CD14-positive monocyte (primary cell): ENCODE measurements around the gene ATP8A1. TPM values are rescaled to one million over a fixed set of nuclear protein-coding genes. Genes with fewer than 3 reads are reported as not detected.

Experiments
- DNase-seq, 3 donors: peaks; one replicate each; pipeline ENCODE4 v3.0.0-alpha.2; 2011 to 2022
- H2AFZ ChIP-seq: 2 replicates; pipeline ENCODE4 v1.6.0; 2012; ENCODE audit warnings: mild to moderate bottlenecking, low read depth, low read length, inconsistent platforms; ENCODE audit not compliant: insufficient read depth, poor library complexity, severe bottlenecking
- H3K27ac ChIP-seq, 2 donors: 1 replicate in 1 of 2; 2 replicates in 1 of 2; pipeline ENCODE4 v1.5.1; 2012 to 2013; ENCODE audit warnings: low read length in 2 of 2, control low read depth in 1 of 2, inconsistent platforms in 1 of 2, low read depth in 1 of 2, mild to moderate bottlenecking in 1 of 2
- H3K27me3 ChIP-seq, 2 donors: one replicate each; pipeline versions ENCODE4 v1.6.0 to v1.6.1; 2011 to 2013; ENCODE audit warnings: low read length in 2 of 2; ENCODE audit not compliant: control insufficient read depth in 2 of 2, insufficient read depth in 2 of 2
- H3K36me3 ChIP-seq, 2 donors: replicated peaks in 1 of 2; 1 replicate in 1 of 2; 2 replicates in 1 of 2; pipeline versions ENCODE4 v1.5.1 to v1.6.1; 2012 to 2013; ENCODE audit warnings: low read length in 2 of 2, control low read depth in 1 of 2, inconsistent platforms in 1 of 2, mild to moderate bottlenecking in 1 of 2; ENCODE audit not compliant: insufficient read depth in 2 of 2, control insufficient read depth in 1 of 2
- H3K4me1 ChIP-seq, 2 donors: 1 replicate in 1 of 2; 2 replicates in 1 of 2; pipeline versions ENCODE4 v1.5.1 to v1.6.1; 2012 to 2013; ENCODE audit warnings: low read length in 2 of 2, control low read depth in 1 of 2, inconsistent platforms in 1 of 2, mild to moderate bottlenecking in 1 of 2, moderate library complexity in 1 of 2; ENCODE audit not compliant: insufficient read depth in 2 of 2, control insufficient read depth in 1 of 2
- H3K4me2 ChIP-seq: replicated peaks from 2 replicates; pipeline ENCODE3; 2012; ENCODE audit warnings: low read length, moderate library complexity, mild to moderate bottlenecking; ENCODE audit not compliant: poor library complexity, severe bottlenecking; ENCODE audit errors: extremely low read depth
- H3K4me3 ChIP-seq, 3 experiments: fragments of 200-600 bp in 1 of 3; sonication (generic) in 1 of 3; replicated peaks in 1 of 3; 1 replicate in 2 of 3; 2 replicates in 1 of 3; pipeline ENCODE4 v1.5.1; 2011 to 2013; ENCODE audit warnings: low read length in 3 of 3, mild to moderate bottlenecking in 3 of 3, control low read depth in 2 of 3, low read depth in 2 of 3, inconsistent platforms in 1 of 3, moderate library complexity in 1 of 3
- H3K79me2 ChIP-seq: 2 replicates; pipeline ENCODE4 v1.6.0; 2012; ENCODE audit warnings: mild to moderate bottlenecking, control low read depth, inconsistent platforms, low read length, moderate library complexity; ENCODE audit not compliant: insufficient read depth
- H3K9ac ChIP-seq: 2 replicates; pipeline ENCODE4 v1.6.0; 2017; ENCODE audit warnings: low read length, mild to moderate bottlenecking; ENCODE audit not compliant: insufficient read depth, poor library complexity, severe bottlenecking
- H3K9me3 ChIP-seq, 2 donors: replicated peaks in 1 of 2; 1 replicate in 1 of 2; 2 replicates in 1 of 2; pipeline versions ENCODE4 v1.5.1 to v1.6.1; 2012 to 2013; ENCODE audit warnings: low read length in 2 of 2, control low read depth in 1 of 2; ENCODE audit not compliant: control insufficient read depth in 1 of 2, insufficient read depth in 1 of 2
- H4K20me1 ChIP-seq: 2 replicates; pipeline ENCODE4 v1.6.0; 2012; ENCODE audit warnings: mild to moderate bottlenecking, low read length, control low read depth, moderate library complexity; ENCODE audit not compliant: insufficient read depth
- H3K27ac Mint-ChIP-seq, 7 donors: one replicate each; pipeline ENCODE4 v1.8.0; 2020; ENCODE audit warnings: mild to moderate bottlenecking in 7 of 7, mixed read lengths in 7 of 7, moderate library complexity in 6 of 7, inconsistent platforms in 2 of 7
- H3K27me3 Mint-ChIP-seq, 3 donors: one replicate each; pipeline ENCODE4 v1.8.0; 2021 to 2022; ENCODE audit warnings: low read depth in 3 of 3, mild to moderate bottlenecking in 3 of 3, mixed read lengths in 3 of 3, moderate library complexity in 3 of 3, inconsistent platforms in 1 of 3
- H3K36me3 Mint-ChIP-seq, 2 donors: one replicate each; pipeline ENCODE4 v1.8.0; 2020; ENCODE audit warnings: mixed read lengths in 2 of 2, inconsistent platforms in 1 of 2, mild to moderate bottlenecking in 1 of 2
- H3K4me1 Mint-ChIP-seq: one replicate; pipeline ENCODE4 v1.8.0; 2020; ENCODE audit warnings: mild to moderate bottlenecking, mixed read lengths
- H3K4me3 Mint-ChIP-seq, 2 donors: one replicate each; pipeline ENCODE4 v1.8.0; 2020; ENCODE audit warnings: mild to moderate bottlenecking in 2 of 2, mixed read lengths in 2 of 2, moderate library complexity in 1 of 2
- H3K9me3 Mint-ChIP-seq, 7 donors: one replicate each; pipeline ENCODE4 v1.8.0; 2020 to 2022; ENCODE audit warnings: mixed read lengths in 7 of 7, mild to moderate bottlenecking in 6 of 7, moderate library complexity in 6 of 7, inconsistent platforms in 2 of 7
- WGBS: methylation state at CpG from one replicate; pipeline ENCODE4 v1.1.5; 2013; ENCODE audit warnings: missing lambda C conversion rate; ENCODE audit not compliant: insufficient coverage; 5-methylcytosine and 5-hydroxymethylcytosine counted together
- intact Hi-C, 2 donors: fragments of 100-400 bp; cut with micrococcal nuclease; formaldehyde crosslinking; loops; one replicate each; pipeline versions ENCODE4 v1.15.0 to v1.15.1; 2023
- polyA plus RNA-seq, 3 donors: library from polyadenylated mRNA; depleted of rRNA in 1 of 3; unstranded in 2 of 3; stranded (reverse) in 1 of 3; fragments of 300-500 nt in 2 of 3; fragments of >200 nt in 1 of 3; fragmentation: Illumina TruSeq in 2 of 3; gene quantifications; 1 replicate in 2 of 3; 2 replicates in 1 of 3; pipeline ENCODE4 v1.2.3, GENCODE V29; 2012 to 2021
- TF ChIP-seq, protein P1 (sequence below): fragments of 200-600 bp; IDR thresholded peaks from one replicate; pipeline ENCODE4 v1.8.0; 2022; ENCODE audit warnings: antibody characterized with exemption, mild to moderate bottlenecking

ATP8A1 gene
- polyA plus RNA-seq, 3 donors, result 2.2 to 10.8 (median 3.2) TPM

DNA sequence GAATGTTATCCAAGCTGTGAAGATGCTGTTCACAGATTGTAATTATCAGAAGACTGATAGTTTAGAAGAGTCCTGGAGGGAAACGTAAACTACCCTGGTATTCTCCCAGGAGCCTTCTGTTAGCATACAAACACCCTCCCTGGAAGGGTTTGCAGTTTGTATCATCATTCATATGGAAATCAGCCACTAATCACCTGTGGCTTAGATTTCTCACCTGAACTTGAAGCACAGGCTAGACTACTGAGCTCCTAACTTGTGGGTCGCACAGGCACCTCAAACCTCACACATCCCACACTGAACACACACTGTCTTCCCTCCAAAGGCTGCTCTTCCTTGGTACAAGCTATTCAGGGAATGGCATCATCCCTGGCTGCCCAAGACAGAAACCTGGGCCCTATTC is 228.9 kb downstream of the ATP8A1 start:
- Histone ChIP-seq H3K36me3 (no peaks in the 10 kb centered on the region), H3K4me3 (no peak overlapping the region), H2AFZ (no peak overlapping the region), H3K4me1 (no peaks in the 10 kb centered on the region), H3K9ac (no peak overlapping the region), H3K79me2 (no peaks in the 10 kb centered on the region), H3K27ac (no peak overlapping the region), H4K20me1 (no peaks in the 10 kb centered on the region), H3K4me2 (no peak overlapping the region), H3K9me3 (no peaks in the 10 kb centered on the region), H3K27me3 (no peaks in the 10 kb centered on the region)
- H3K9me3 Mint-ChIP-seq, result no peaks in the 10 kb centered on the region
- TF ChIP-seq, protein P1, sequence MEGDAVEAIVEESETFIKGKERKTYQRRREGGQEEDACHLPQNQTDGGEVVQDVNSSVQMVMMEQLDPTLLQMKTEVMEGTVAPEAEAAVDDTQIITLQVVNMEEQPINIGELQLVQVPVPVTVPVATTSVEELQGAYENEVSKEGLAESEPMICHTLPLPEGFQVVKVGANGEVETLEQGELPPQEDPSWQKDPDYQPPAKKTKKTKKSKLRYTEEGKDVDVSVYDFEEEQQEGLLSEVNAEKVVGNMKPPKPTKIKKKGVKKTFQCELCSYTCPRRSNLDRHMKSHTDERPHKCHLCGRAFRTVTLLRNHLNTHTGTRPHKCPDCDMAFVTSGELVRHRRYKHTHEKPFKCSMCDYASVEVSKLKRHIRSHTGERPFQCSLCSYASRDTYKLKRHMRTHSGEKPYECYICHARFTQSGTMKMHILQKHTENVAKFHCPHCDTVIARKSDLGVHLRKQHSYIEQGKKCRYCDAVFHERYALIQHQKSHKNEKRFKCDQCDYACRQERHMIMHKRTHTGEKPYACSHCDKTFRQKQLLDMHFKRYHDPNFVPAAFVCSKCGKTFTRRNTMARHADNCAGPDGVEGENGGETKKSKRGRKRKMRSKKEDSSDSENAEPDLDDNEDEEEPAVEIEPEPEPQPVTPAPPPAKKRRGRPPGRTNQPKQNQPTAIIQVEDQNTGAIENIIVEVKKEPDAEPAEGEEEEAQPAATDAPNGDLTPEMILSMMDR, result no peak
- no peak for DNase-seq
- H3K27ac Mint-ChIP-seq, result no peak overlapping the region
- WGBS, result 100% methylated on average over 1 of the region's 2 CpGs
- H3K36me3 Mint-ChIP-seq, result peaks cover 9 to 19% of the 10 kb centered on the region in 2 donors
- intact Hi-C loops, result no loop called here
- no peaks in the 10 kb centered on the region for H3K27me3 Mint-ChIP-seq
- no peaks in the 10 kb centered on the region for H3K4me1 Mint-ChIP-seq
- H3K4me3 Mint-ChIP-seq, result no peak overlapping the region

DNA sequence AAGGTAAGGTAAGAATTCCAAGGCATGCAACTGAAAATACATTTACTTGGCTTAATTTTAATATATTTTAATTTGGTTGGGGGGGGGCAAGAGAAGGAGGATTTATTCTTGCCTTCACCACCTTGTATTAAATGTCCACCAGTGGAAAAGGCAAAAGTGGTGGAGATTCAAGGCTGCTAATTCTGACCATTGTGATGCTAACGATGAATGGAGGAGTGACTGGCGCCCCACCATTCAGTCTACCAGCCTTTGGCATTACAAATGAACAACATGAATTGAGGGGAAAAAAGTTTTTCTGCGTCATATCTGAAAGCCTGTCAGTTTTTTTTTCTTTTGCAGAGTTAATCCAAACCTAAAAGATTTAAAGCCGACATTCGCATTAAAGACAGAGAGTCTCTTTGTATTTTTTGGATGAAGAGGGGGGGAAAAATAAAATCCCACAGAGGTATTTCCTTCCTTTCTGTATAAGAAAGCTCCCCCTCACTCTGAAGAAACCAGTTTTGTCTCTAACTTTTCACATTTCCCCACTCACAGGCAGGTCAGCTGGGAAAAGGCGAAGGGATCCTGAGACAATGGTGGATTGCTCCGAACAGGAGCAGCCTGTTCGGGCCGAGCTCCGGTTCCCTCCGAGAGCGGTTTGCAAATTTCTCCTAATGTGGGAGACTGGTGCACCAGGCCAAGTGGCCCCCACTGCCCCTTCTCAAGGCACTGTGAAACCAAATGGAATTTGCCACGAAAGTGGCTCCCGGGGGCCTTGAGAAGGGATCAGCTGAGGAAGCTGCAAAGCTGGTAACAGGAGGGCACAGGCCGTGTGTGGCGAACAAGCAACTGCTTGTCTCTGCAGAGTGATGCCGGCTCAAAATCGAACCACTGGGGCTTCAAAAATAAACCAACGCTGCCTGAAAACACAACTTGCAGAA is 231.5 kb downstream of the ATP8A1 start:
- H3K4me3 Mint-ChIP-seq, result no peak overlapping the region
- TF ChIP-seq, protein P1, result no peak
- WGBS, result 96% methylated on average over 14 of the region's 19 CpGs
- Histone ChIP-seq H3K27ac (no peak overlapping the region), H3K4me2 (no peak overlapping the region), H2AFZ (no peak overlapping the region), H3K9me3 (no peaks in the 10 kb centered on the region), H3K27me3 (no peaks in the 10 kb centered on the region), H4K20me1 (no peaks in the 10 kb centered on the region), H3K4me1 (no peaks in the 10 kb centered on the region), H3K79me2 (no peaks in the 10 kb centered on the region), H3K9ac (no peak overlapping the region), H3K4me3 (no peak overlapping the region), H3K36me3 (peaks cover 8 to 18% of the 10 kb centered on the region in 2 donors)
- H3K27ac Mint-ChIP-seq, result peak overlapping the region in 1 of 7 donors; percentile 19
- no peak for DNase-seq
- H3K9me3 Mint-ChIP-seq, result no peaks in the 10 kb centered on the region
- H3K27me3 Mint-ChIP-seq, result no peaks in the 10 kb centered on the region
- no peaks in the 10 kb centered on the region for H3K4me1 Mint-ChIP-seq
- intact Hi-C loops, result no loop called here
- peaks cover 19 to 30% of the 10 kb centered on the region in 2 donors for H3K36me3 Mint-ChIP-seq
